Superior temporal gyrus (tissue), 1 donor: ENCODE measurements around the gene INPP5F.
"Not testable (repeated sequence)": the region's sequence is repeated elsewhere in the genome, so short reads cannot be mapped to it uniquely, and the experiment has no call there.

Source experiments
- DNase-seq: peaks from one replicate; pipeline ENCODE4 v3.0.0-alpha.2; 2016; ENCODE audit errors: extremely low spot score

INPP5F gene

GRCh38 chr10:119706521-119707278 is 19.1 kb upstream of the INPP5F start:
- no peak for DNase-seq

GRCh38 chr10:119707331-119707730 is 18.5 kb upstream of the INPP5F start:
- not testable (repeated sequence) for DNase-seq

- not testable (repeated sequence) for DNase-seq
These were observed 14.9 kb upstream of the INPP5F start for GRCh38 chr10:119710935-119711334.

- peak; percentile 56 for DNase-seq
These were observed 11.9 kb upstream of the INPP5F start for GRCh38 chr10:119713744-119714483.

- DNase-seq: no peak
These were observed 11.4 kb upstream of the INPP5F start for GRCh38 chr10:119714484-119714816.

- no peak for DNase-seq
These were observed 10.0 kb upstream of the INPP5F start for GRCh38 chr10:119715628-119716505.

DNA sequence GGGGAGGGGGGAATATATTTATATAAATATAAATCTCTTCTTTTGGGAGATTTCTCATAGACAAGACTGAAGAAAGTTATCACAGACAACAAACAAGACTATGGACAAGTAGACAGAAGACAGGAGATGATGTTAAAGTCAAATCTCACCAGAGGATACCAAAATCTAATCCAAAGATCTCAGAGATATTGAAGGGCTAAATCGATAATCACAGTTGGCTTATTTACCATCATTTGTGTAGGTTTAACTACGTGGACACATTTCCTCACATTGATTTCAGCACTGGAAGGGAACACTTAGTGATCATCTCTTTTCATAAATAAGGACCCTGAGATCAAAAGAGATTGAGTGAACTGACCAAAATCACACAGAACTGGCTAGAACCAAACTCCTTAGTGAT is 2.7 kb upstream of the INPP5F start:
- DNase-seq: no peak

DNA sequence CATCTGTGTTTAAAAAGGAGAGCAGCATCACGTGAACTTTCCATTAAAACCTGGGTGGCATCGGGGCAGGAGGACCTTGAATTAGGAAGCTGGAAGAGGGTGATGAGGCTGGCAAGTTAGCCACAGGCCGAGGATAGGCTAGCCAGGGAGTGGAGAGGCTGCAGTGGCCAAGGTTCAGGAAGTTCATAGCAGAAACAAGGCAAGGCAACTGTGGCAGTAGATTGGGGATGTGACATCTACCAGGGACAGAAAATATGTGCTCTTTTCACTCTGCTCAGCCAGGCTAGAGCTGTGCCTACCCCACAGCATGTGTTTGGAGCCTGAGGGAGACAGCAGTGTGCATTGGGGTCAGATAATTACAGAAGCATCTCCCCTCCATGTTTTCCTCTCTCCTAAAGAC is 2.2 kb upstream of the INPP5F start:
- no peak for DNase-seq

GRCh38 chr10:119724593-119725516 is 995 bp upstream of the INPP5F start:
- peak; percentile 55 for DNase-seq

DNA sequence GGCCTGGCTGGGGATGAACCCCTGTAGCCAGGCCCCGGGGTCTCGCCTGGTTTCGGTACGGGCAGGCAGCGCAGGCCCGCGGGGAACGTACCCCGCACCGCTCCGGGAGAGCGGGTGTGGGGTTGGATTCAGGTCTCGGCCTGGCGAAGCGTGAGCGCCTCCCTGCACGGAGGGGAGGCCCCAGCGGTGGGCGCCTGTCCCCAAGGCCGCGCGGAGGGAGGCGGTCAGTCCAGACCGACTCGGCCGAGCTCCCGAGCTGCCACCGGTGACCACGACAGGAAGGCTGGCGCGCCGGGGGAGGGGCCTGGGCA is 378 bp upstream of the INPP5F start:
- DNase-seq: no peak

DNA sequence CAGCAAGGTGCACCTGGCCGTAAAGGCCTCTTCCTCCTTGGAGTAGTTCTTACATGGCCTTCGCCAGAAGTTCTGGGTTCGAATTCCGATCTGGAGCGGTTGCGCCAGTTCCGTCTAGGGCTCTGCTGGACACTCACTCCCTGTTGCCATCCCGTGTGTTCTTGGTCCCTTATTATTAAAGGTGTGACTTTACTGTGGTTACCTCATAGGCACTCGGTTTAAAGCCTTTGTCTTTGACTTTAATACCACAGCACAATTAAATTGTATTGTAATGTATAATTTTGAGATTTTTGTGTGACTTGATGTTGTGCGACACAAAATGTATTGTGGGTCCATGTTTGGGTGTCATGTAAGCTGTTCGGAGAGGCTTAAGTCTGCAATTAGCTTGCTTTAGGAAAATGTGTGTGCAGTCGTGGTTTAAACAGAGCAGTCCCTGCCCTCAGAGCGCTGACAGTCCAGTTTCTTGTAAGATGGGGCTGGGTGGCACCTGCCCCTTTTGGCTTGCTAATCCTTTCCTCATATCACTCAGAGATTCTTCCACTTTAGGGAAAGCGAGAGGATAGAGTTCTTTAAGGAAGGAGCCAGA is 919 bp downstream of the INPP5F start:
- no peak for DNase-seq

- DNase-seq: no peak
These were observed 2.4 kb downstream of the INPP5F start for GRCh38 chr10:119728172-119728800.

- no peak for DNase-seq
These were observed 8.8 kb downstream of the INPP5F start for GRCh38 chr10:119734396-119735332.

DNA sequence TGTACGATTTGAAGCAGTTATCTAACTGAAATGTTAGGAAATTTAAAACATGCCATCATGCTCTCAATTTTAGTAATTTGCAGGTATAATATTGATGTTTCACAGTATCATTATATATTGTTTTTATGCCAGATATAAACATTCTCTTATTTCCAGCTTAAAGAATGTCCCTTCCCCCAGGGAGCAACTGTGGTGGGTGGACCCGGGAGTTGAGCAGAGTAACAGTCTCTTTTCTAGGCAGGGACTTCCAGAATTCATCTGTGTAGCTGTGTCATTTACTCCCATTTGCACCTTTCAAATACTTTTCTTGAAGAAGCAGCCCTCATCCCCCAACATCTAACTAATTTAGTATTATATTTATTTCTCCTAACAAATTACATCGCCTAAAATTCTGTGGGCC is 9.6 kb downstream of the INPP5F start:
- DNase-seq: no peak

GRCh38 chr10:119736220-119736619 is 10.4 kb downstream of the INPP5F start:
- DNase-seq: no peak

DNA sequence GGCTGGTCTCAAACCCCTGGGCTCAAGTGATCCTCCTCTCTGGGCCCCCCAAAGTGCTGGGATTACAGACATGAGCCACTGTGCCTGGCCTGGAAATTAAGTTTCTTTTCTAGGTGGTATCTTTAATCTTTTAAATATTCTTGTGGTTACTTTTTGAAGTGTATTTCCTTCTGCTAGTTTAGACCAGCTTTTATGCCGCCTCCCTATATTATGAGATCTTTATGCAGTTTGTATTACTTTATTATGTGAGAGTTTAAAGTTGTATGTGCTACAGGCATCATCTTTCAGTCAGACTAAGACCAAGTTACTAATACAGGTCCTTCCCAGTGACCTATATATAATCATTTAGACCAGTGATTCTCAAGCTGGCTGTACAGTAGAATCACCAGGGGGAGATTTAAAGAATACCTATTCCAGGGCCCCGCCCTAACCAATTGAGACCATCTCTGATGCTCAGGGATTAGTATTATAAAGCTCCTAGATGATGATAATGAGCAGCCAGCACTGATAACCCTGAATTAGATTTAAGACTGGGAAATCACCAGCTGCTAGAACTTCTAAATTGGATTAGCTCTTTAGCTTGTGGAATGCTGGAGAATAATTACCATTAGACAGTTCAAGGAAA is 11.3 kb downstream of the INPP5F start:
- no peak for DNase-seq

GRCh38 chr10:119737823-119738222 is 12.0 kb downstream of the INPP5F start:
- no peak for DNase-seq

DNA sequence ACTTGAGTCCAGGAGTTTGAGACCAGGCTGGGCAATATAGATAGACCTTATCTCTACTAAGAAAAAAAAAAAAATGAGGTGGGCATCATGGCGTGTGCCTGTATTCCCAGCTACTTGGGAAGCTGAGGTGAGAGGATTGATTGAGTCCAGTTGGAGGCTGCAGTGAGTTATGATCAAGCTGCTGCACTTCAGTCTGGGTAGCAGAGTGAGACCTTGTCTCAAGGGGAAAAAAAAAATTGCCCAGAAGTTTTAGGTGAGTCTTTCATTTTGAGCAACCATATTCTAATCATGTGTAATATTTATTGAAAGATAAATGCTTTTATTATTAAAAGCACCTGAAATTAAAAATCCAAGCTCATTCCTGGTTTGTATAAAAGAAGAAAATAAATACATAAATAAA is 13.1 kb downstream of the INPP5F start:
- no peak for DNase-seq

DNA sequence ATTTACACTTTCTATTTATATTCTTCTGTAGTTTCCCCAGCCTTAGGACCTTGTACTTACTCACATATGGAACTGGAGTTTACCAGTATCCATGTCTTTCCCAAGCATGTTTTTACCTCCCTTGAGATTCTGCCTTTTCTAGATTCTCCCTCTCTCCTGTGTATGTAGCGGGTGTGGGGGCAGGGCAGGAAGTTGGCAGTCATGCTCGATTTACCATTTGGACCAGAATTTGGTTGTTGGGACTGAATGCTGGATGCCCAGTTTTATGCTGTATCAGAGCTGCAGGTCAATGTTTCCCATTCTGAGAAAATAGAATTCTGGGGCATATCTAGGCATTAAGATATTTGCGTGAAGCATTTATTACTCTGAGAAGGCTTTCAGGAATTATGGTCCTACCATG is 14.2 kb downstream of the INPP5F start:
- DNase-seq: no peak
